Measurements from ENCODE around the gene GUCD1. TPM values are rescaled to one million over a fixed set of nuclear protein-coding genes. Genes with fewer than 3 reads are reported as not detected.

GUCD1 gene
- total and polyA plus RNA-seq, 7 donors: 114 to 232 (median 151) TPM

GRCh38 chr22:24583221-24584165, 28.6 kb upstream of the GUCD1 start:
- TF ChIP-seq, protein P1, sequence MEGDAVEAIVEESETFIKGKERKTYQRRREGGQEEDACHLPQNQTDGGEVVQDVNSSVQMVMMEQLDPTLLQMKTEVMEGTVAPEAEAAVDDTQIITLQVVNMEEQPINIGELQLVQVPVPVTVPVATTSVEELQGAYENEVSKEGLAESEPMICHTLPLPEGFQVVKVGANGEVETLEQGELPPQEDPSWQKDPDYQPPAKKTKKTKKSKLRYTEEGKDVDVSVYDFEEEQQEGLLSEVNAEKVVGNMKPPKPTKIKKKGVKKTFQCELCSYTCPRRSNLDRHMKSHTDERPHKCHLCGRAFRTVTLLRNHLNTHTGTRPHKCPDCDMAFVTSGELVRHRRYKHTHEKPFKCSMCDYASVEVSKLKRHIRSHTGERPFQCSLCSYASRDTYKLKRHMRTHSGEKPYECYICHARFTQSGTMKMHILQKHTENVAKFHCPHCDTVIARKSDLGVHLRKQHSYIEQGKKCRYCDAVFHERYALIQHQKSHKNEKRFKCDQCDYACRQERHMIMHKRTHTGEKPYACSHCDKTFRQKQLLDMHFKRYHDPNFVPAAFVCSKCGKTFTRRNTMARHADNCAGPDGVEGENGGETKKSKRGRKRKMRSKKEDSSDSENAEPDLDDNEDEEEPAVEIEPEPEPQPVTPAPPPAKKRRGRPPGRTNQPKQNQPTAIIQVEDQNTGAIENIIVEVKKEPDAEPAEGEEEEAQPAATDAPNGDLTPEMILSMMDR (IDR thresholded peaks at IDR 0.05): no peak
- DNase-seq (no peak), ATAC-seq (peak in 3 of 4 donors; percentile 14 to 23 (median 18))
- H3K4me3 ChIP-seq: no peak overlapping the region
- peaks cover 0 to 32% of the 10 kb centered on the region in 2 donors for H3K36me3 ChIP-seq (ENCODE audit: insufficient read depth in 1 of 2, low read depth in 1 of 2)
- no peaks in the 10 kb centered on the region for H3K9me3 ChIP-seq
- H3K27me3 ChIP-seq (ENCODE audit: insufficient read depth in 3 of 3, low read length in 2 of 3): no peaks in the 10 kb centered on the region
- no peaks in the 10 kb centered on the region for H3K4me1 ChIP-seq
- H3K27ac ChIP-seq: no peak overlapping the region
- WGBS, 3 donors: 44 to 57% (median 46%) methylated on average over 19 of the region's 19 CpGs
- intact Hi-C loops (cut with DNase I): no loop called here

DNA sequence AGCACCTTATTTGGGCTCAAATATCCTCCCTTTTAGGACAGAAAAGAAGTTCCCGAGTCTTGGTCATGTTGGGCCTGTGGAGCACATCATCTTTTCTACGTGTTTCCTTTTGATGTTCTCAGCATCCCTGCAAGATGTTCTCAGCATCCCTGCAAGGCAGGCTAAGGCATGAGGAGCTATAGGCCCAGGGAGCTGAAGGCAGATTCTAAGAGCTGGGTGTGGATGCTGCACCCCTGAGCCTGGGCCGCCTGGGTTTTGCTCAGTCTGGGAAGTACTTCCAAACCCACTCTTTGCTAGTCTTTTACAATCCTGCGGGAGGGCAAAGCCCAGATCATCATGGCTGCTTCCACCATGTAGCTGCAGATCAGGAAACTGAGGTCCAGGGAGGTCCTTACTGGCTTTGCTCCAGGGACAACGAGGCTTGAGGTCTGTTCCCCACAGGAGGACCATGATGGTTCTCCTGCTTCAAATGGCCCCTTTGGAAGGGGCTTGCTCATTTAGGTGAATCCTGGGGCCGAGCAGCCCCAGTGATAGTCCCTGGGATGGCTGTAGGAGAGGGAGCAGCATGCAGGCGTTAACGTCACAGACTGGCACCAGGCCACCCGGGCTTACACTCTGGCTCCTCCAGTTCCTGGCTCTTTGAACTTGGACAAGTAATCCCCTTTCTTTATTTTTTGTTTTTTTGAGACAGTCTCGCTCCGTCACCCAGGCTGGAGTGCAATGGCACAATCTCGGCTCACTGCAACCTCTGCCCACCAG, 27.3 kb upstream of the GUCD1 start:
- Histone ChIP-seq H3K4me3 (no peak overlapping the region), H3K9me3 (no peaks in the 10 kb centered on the region), H3K27ac (no peak overlapping the region), H3K36me3 (ENCODE audit: insufficient read depth in 1 of 2, low read depth in 1 of 2) (peaks cover 0 to 19% of the 10 kb centered on the region in 2 donors), H3K27me3 (ENCODE audit: insufficient read depth in 3 of 3, low read length in 2 of 3) (no peaks in the 10 kb centered on the region), H3K4me1 (no peaks in the 10 kb centered on the region)
- intact Hi-C loops (cut with DNase I): no loop called here
- ATAC-seq (peak in 2 of 4 donors; percentile 37 to 39), DNase-seq (no peak)
- TF ChIP-seq, protein P1 (IDR thresholded peaks at IDR 0.05): no peak
- 51 to 74% (median 61%) methylated on average over 12 of the region's 12 CpGs for WGBS, 3 donors

- Histone ChIP-seq H3K27ac (no peak overlapping the region), H3K4me3 (no peak overlapping the region), H3K36me3 (ENCODE audit: insufficient read depth in 1 of 2, low read depth in 1 of 2) (peaks cover 0 to 8% of the 10 kb centered on the region in 2 donors), H3K27me3 (ENCODE audit: insufficient read depth in 3 of 3, low read length in 2 of 3) (no peaks in the 10 kb centered on the region), H3K9me3 (no peaks in the 10 kb centered on the region), H3K4me1 (no peaks in the 10 kb centered on the region)
- no peak for DNase-seq
- WGBS, 3 donors: 72 to 94% (median 92%) methylated on average over 2 of the region's 2 CpGs
- intact Hi-C loops (cut with DNase I): no loop called here
- TF ChIP-seq, protein P1 (IDR thresholded peaks at IDR 0.05): no peak
- ATAC-seq: no peak
These were observed 25.3 kb upstream of the GUCD1 start for GRCh38 chr22:24580276-24580675.

GRCh38 chr22:24579258-24579601, 24.3 kb upstream of the GUCD1 start:
- DNase-seq (no peak), ATAC-seq (no peak)
- intact Hi-C loops (cut with DNase I): no loop called here
- Histone ChIP-seq H3K27me3 (ENCODE audit: insufficient read depth in 3 of 3, low read length in 2 of 3) (no peaks in the 10 kb centered on the region), H3K36me3 (ENCODE audit: insufficient read depth in 1 of 2, low read depth in 1 of 2) (peaks cover 0 to 14% of the 10 kb centered on the region in 2 donors), H3K4me3 (no peak overlapping the region), H3K9me3 (no peaks in the 10 kb centered on the region), H3K27ac (no peak overlapping the region), H3K4me1 (no peaks in the 10 kb centered on the region)
- TF ChIP-seq, protein P1 (IDR thresholded peaks at IDR 0.05): no peak
- WGBS, 3 donors: 71 to 86% (median 75%) methylated on average over 1 of the region's 1 CpG

Measured in psoas muscle (tissue), 8 donors.